IMR-90 (cell line): ENCODE data around the gene SCN1B. TPM values are rescaled to one million over a fixed set of nuclear protein-coding genes. Genes with fewer than 3 reads are reported as not detected.

ENCODE experiments used
- ATAC-seq: fragments of 200-7000 bp; cut with Tn5 transposase; 2 replicates; pipeline ENCODE4 v1.9.1; 2020; ENCODE audit warnings: low read depth, mild to moderate bottlenecking, moderate library complexity
- BruUV-seq: library from RNA; stranded (reverse); fragments of 400-500 nt; replicated peaks from 2 replicates; lab custom pipeline; 2021; lab: Mats Ljungman, UMichigan
- CTCF ChIA-PET: fragments of 300-600 bp; formaldehyde crosslinking; extraction: SDS; loops from one replicate; lab custom pipeline; 2021; ENCODE audit warnings: antibody characterized with exemption; lab: Yijun Ruan, JAX
- POLR2A ChIA-PET: fragments of 300-600 bp; sonication (Branson Sonifier 250); formaldehyde crosslinking; loops from one replicate; lab custom pipeline; 2022; ENCODE audit warnings: antibody characterized with exemption; ENCODE audit not compliant: unreplicated experiment; lab: Charles Lee
- DNase-seq: peaks from one replicate; pipeline ENCODE4 v3.0.0; 2013
- H2AFZ ChIP-seq: replicated peaks from 2 replicates; pipeline ENCODE3; 2013; ENCODE audit warnings: low read length, mild to moderate bottlenecking; ENCODE audit not compliant: poor library complexity
- H2AK5ac ChIP-seq: 2 replicates; pipeline ENCODE4 v1.6.1; 2013; ENCODE audit warnings: low read depth, low read length, inconsistent platforms
- H2AK9ac ChIP-seq: replicated peaks from 2 replicates; pipeline ENCODE3; 2013; ENCODE audit warnings: mild to moderate bottlenecking, low read depth, low read length, moderate library complexity; ENCODE audit not compliant: poor library complexity
- H2BK120ac ChIP-seq: 2 replicates; pipeline ENCODE4 v1.6.1; 2013; ENCODE audit warnings: low read depth, low read length, inconsistent platforms
- H2BK15ac ChIP-seq: 3 replicates; pipeline ENCODE4 v1.6.1; 2013; ENCODE audit warnings: low read depth, low read length, inconsistent platforms
- H2BK20ac ChIP-seq: 2 replicates; pipeline ENCODE4 v1.6.1; 2013; ENCODE audit warnings: low read depth, mild to moderate bottlenecking, inconsistent platforms, low read length, moderate library complexity
- H2BK5ac ChIP-seq: 2 replicates; pipeline ENCODE4 v1.6.1; 2013; ENCODE audit warnings: mild to moderate bottlenecking, low read depth, low read length, inconsistent platforms; ENCODE audit not compliant: poor library complexity, severe bottlenecking
- H3K14ac ChIP-seq: replicated peaks from 2 replicates; pipeline ENCODE4 v1.6.1; 2013; ENCODE audit warnings: low read depth, low read length, inconsistent platforms
- H3K18ac ChIP-seq: 2 replicates; pipeline ENCODE4 v1.6.1; 2013; ENCODE audit warnings: low read depth, low read length, control low read depth
- H3K23ac ChIP-seq: 2 replicates; pipeline ENCODE4 v1.6.1; 2013; ENCODE audit warnings: low read depth, low read length, inconsistent platforms
- H3K27ac ChIP-seq: 2 replicates; pipeline ENCODE4 v1.5.1; 2013; ENCODE audit warnings: mild to moderate bottlenecking, control low read depth, low read length; ENCODE audit not compliant: insufficient read depth
- H3K27me3 ChIP-seq: 2 replicates; pipeline ENCODE4 v1.6.1; 2013; ENCODE audit warnings: low read length; ENCODE audit not compliant: control insufficient read depth, insufficient read depth
- H3K36me3 ChIP-seq: 2 replicates; pipeline ENCODE4 v1.6.1; 2013; ENCODE audit warnings: low read length, mixed read lengths; ENCODE audit not compliant: control insufficient read depth, insufficient read depth
- H3K4ac ChIP-seq: 2 replicates; pipeline ENCODE4 v1.6.1; 2013; ENCODE audit warnings: low read depth, low read length, inconsistent platforms
- H3K4me1 ChIP-seq: 2 replicates; pipeline ENCODE4 v1.6.1; 2013; ENCODE audit warnings: low read length, mixed read lengths; ENCODE audit not compliant: control insufficient read depth, insufficient read depth
- H3K4me2 ChIP-seq: 2 replicates; pipeline ENCODE4 v1.6.1; 2013; ENCODE audit warnings: low read depth, mild to moderate bottlenecking, control low read depth, low read length, moderate library complexity
- H3K4me3 ChIP-seq: 2 replicates; pipeline ENCODE4 v1.5.1; 2013; ENCODE audit warnings: low read depth, mild to moderate bottlenecking, control low read depth, low read length, moderate library complexity; ENCODE audit not compliant: insufficient read depth
- H3K56ac ChIP-seq: 2 replicates; pipeline ENCODE4 v1.6.1; 2013; ENCODE audit warnings: low read length, inconsistent platforms; ENCODE audit not compliant: insufficient read depth; ENCODE audit errors: extremely low read depth
- H3K79me1 ChIP-seq, 2 experiments: 2 replicates each; pipeline ENCODE4 v1.6.1; 2013; ENCODE audit warnings: low read length in 2 of 2, inconsistent platforms in 1 of 2, low read depth in 1 of 2
- H3K9ac ChIP-seq: 2 replicates; pipeline ENCODE4 v1.6.1; 2013; ENCODE audit warnings: low read depth, low read length, control low read depth
- H3K9me1 ChIP-seq: 2 replicates; pipeline ENCODE4 v1.6.1; 2013; ENCODE audit warnings: low read length, inconsistent platforms; ENCODE audit not compliant: insufficient read depth
- H3K9me3 ChIP-seq: 2 replicates; pipeline ENCODE4 v1.6.1; 2013; ENCODE audit warnings: low read length; ENCODE audit not compliant: control insufficient read depth, insufficient read depth
- H4K20me1 ChIP-seq: 2 replicates; pipeline ENCODE4 v1.6.1; 2013; ENCODE audit warnings: low read length, inconsistent platforms; ENCODE audit not compliant: insufficient read depth
- H4K5ac ChIP-seq: 2 replicates; pipeline ENCODE4 v1.6.1; 2013; ENCODE audit warnings: mild to moderate bottlenecking, low read depth, low read length, control low read depth
- H4K8ac ChIP-seq, 2 experiments: 2 replicates each; pipeline ENCODE4 v1.6.1; 2013; ENCODE audit warnings: low read depth in 2 of 2, low read length in 2 of 2, control low read depth in 1 of 2, inconsistent platforms in 1 of 2
- H4K91ac ChIP-seq: 2 replicates; pipeline ENCODE4 v1.6.1; 2013; ENCODE audit warnings: low read depth, low read length, inconsistent platforms; ENCODE audit not compliant: insufficient read depth
- BHLHE40 ChIP-seq: fragments of 150-350 bp; IDR thresholded peaks from 2 replicates; pipeline ENCODE4 v1.6.1; 2016; ENCODE audit warnings: mild to moderate bottlenecking, low read depth, low read length
- CEBPB ChIP-seq: IDR thresholded peaks from 2 replicates; pipeline ENCODE4 v1.6.1; 2012; ENCODE audit warnings: low read depth, low read length, improper control_type of control experiment
- CHD1 ChIP-seq: IDR thresholded peaks from 2 replicates; pipeline ENCODE4 v1.6.1; 2012; ENCODE audit warnings: low read depth, low read length, improper control_type of control experiment
- CTCF ChIP-seq: conservative IDR thresholded peaks from 2 replicates; pipeline ENCODE4 v1.5.1; 2012; ENCODE audit warnings: mild to moderate bottlenecking, low read depth, low read length, improper control_type of control experiment
- ELK1 ChIP-seq: fragments of 150-350 bp; IDR thresholded peaks from 2 replicates; pipeline ENCODE4 v1.6.1; 2016; ENCODE audit warnings: low read depth, mild to moderate bottlenecking, low read length, moderate library complexity, borderline replicate concordance
- FOS ChIP-seq: fragments of 150-350 bp; IDR thresholded peaks from 2 replicates; pipeline ENCODE4 v1.6.1; 2016; ENCODE audit warnings: low read depth, low read length
- MAFK ChIP-seq: IDR thresholded peaks from 2 replicates; pipeline ENCODE4 v1.6.1; 2012; ENCODE audit warnings: low read depth, low read length, improper control_type of control experiment
- MAZ ChIP-seq: IDR thresholded peaks from 2 replicates; pipeline ENCODE4 v1.6.1; 2012; ENCODE audit warnings: low read depth, mild to moderate bottlenecking, low read length, improper control_type of control experiment, moderate library complexity, borderline replicate concordance
- MXI1 ChIP-seq: IDR thresholded peaks from 2 replicates; pipeline ENCODE4 v1.6.1; 2012; ENCODE audit warnings: low read depth, mild to moderate bottlenecking, low read length, moderate library complexity, borderline replicate concordance
- NFE2L2 ChIP-seq: fragments of 150-350 bp; IDR thresholded peaks from 2 replicates; pipeline ENCODE4 v1.6.1; 2016; ENCODE audit warnings: low read depth, mild to moderate bottlenecking, low read length
- POLR2A ChIP-seq: IDR thresholded peaks from 2 replicates; pipeline ENCODE4 v1.6.1; 2012; ENCODE audit warnings: mild to moderate bottlenecking, low read depth, low read length
- RAD21 ChIP-seq: IDR thresholded peaks from 2 replicates; pipeline ENCODE4 v1.6.1; 2012; ENCODE audit warnings: low read length, improper control_type of control experiment
- RCOR1 ChIP-seq: IDR thresholded peaks from 2 replicates; pipeline ENCODE4 v1.6.1; 2012; ENCODE audit warnings: mild to moderate bottlenecking, low read length, improper control_type of control experiment; ENCODE audit not compliant: insufficient replicate concordance
- RFX5 ChIP-seq: IDR thresholded peaks from 2 replicates; pipeline ENCODE4 v1.8.0; 2012; ENCODE audit warnings: low read depth, mild to moderate bottlenecking, low read length, moderate library complexity
- SMC3 ChIP-seq: fragments of 150-350 bp; IDR thresholded peaks from 2 replicates; pipeline ENCODE4 v1.6.1; 2016; ENCODE audit warnings: low read depth, mild to moderate bottlenecking, antibody characterized with exemption, low read length, moderate library complexity
- USF2 ChIP-seq: fragments of 150-350 bp; IDR thresholded peaks from 2 replicates; pipeline ENCODE4 v1.6.1; 2017; ENCODE audit warnings: mild to moderate bottlenecking, antibody characterized with exemption, low read length, low read depth
- WGBS, 2 experiments: methylation state at CpG; one replicate each; pipeline versions ENCODE4 v1.1.5 to v1.1.7; 2013; ENCODE audit warnings: missing lambda C conversion rate in 2 of 2; ENCODE audit not compliant: insufficient read length in 1 of 2; ENCODE audit errors: extremely low coverage in 2 of 2; 5-methylcytosine and 5-hydroxymethylcytosine counted together
- dilution Hi-C: fragments of 300-500 bp; cut with HindIII; formaldehyde crosslinking; loops from one replicate; pipeline ENCODE4 v1.14.3; 2018; ENCODE audit warnings: low sequenced_read_pairs; ENCODE audit not compliant: unreplicated experiment
- in situ Hi-C: fragments of 300-500 bp; cut with MboI; formaldehyde crosslinking; loops from 3 replicates; pipeline ENCODE4 v1.14.3; 2019; ENCODE audit warnings: low sequenced_read_pairs, inconsistent platforms, mixed read lengths
- intact Hi-C: fragments of 100-400 bp; cut with micrococcal nuclease; formaldehyde crosslinking; loops from 2 replicates; pipeline ENCODE4 v1.10.0; 2022
- polyA plus RNA-seq, 3 experiments: library from polyadenylated mRNA; depleted of rRNA; stranded (reverse); fragments of >200 nt; gene quantifications; 2 replicates each; pipeline ENCODE4 v1.2.3, GENCODE V29; 2012; ENCODE audit warnings: low replicate concordance in 1 of 3
- total RNA-seq: library from RNA; depleted of rRNA; stranded (reverse); fragments of >200 nt; gene quantifications from 2 replicates; pipeline ENCODE4 v1.2.3, GENCODE V29; 2012

SCN1B gene
- total and polyA plus RNA-seq, 2 of the 4 experiments (the other 2 are of a cell fraction): 2.0 to 9.6 TPM

- 70% methylated on average over 4 of the region's 9 CpGs; no CpG with 5 or more reads in 1 of the 2 experiments for WGBS, 2 experiments
- no peak overlapping the region for H3K18ac ChIP-seq
- H3K36me3 ChIP-seq: no peaks in the 10 kb centered on the region
- intact Hi-C loops: no loop called here
- no peak overlapping the region for H3K4me3 ChIP-seq
- no peak overlapping the region for H3K14ac ChIP-seq
- H3K9me3 ChIP-seq: peaks cover 2% of the 10 kb centered on the region; the same call in 1 of the 2 replicates
- ChIA-PET CTCF (no interaction called here), POLR2A (no interaction called here)
- H3K23ac ChIP-seq: no peak overlapping the region
- DNase-seq (no peak), ATAC-seq (no peak)
- no TSS peak for BruUV-seq
- no peak overlapping the region for H4K8ac ChIP-seq
- H3K4me1 ChIP-seq: peaks cover 3% of the 10 kb centered on the region; the same call in 1 of the 2 replicates
- H4K5ac ChIP-seq: no peak overlapping the region
- peaks cover 0 to 4% of the 10 kb centered on the region in 2 experiments; a peak in 1 of 4 replicates for H3K79me1 ChIP-seq
- H3K9ac ChIP-seq: no peak overlapping the region
- dilution Hi-C loops: no loop called here
- H2BK20ac ChIP-seq: no peak overlapping the region
- H2BK5ac ChIP-seq: no peak overlapping the region
- no peak overlapping the region for H2AFZ ChIP-seq
- no peak overlapping the region for H2BK120ac ChIP-seq
- H2AK9ac ChIP-seq: no peak overlapping the region
- H3K9me1 ChIP-seq: peaks cover 5% of the 10 kb centered on the region; the same call in 1 of the 2 replicates
- in situ Hi-C loops: no loop called here
- no peak overlapping the region for H3K56ac ChIP-seq
- H3K4ac ChIP-seq: no peak overlapping the region
- no peak overlapping the region for H3K4me2 ChIP-seq
- no peak overlapping the region for H3K27ac ChIP-seq
- no peak overlapping the region for H2AK5ac ChIP-seq
- TF ChIP-seq CEBPB (no peak), FOS (no peak), RAD21 (no peak), MAFK (no peak), USF2 (no peak), RCOR1 (no peak), BHLHE40 (no peak), MXI1 (no peak), POLR2A (no peak), CTCF (no peak), NFE2L2 (no peak), RFX5 (no peak), ELK1 (no peak), SMC3 (no peak), MAZ (no peak), CHD1 (no peak)
- H2BK15ac ChIP-seq: no peak overlapping the region
- no peak overlapping the region for H4K91ac ChIP-seq
- H4K20me1 ChIP-seq: no peaks in the 10 kb centered on the region
- peaks cover 5% of the 10 kb centered on the region for H3K27me3 ChIP-seq
Measured at GRCh38 chr19:34994286-34994642, 36.0 kb upstream of the SCN1B start.
